K562 (cell line): ENCODE data around the gene SLC5A3. TPM values are rescaled to one million over a fixed set of nuclear protein-coding genes. Genes with fewer than 3 reads are reported as not detected.
A peak's percentile ranks its signal among the peaks of the same experiment; 100 is the strongest.

Source experiments
- ARID4B ChIP-seq: sonication (generic); formaldehyde crosslinking; IDR thresholded peaks from 2 replicates; pipeline ENCODE4 v1.8.0; 2022; ENCODE audit warnings: mild to moderate bottlenecking, missing genetic modification reagents
- BRF1 ChIP-seq: IDR thresholded peaks from 3 replicates; pipeline ENCODE4 v1.6.1; 2011; ENCODE audit warnings: borderline replicate concordance, mild to moderate bottlenecking; ENCODE audit not compliant: insufficient read length; ENCODE audit errors: extremely low read depth
- ETS1 ChIP-seq: conservative IDR thresholded peaks from 2 replicates; pipeline ENCODE4 v1.6.1; 2011; ENCODE audit warnings: low read depth, mild to moderate bottlenecking, low read length; ENCODE audit not compliant: control insufficient read depth
- HMBOX1 ChIP-seq: sonication (generic); IDR thresholded peaks from 2 replicates; pipeline ENCODE4 v1.6.1; 2016
- HMGN3 ChIP-seq: IDR thresholded peaks from 2 replicates; pipeline ENCODE4 v1.6.1; 2011; ENCODE audit warnings: borderline replicate concordance, low read depth, mild to moderate bottlenecking, mixed read lengths, low read length; ENCODE audit not compliant: insufficient read length; ENCODE audit errors: extremely low read depth
- RBM14 ChIP-seq: fragments of 200-400 bp; formaldehyde crosslinking; IDR thresholded peaks from 2 replicates; pipeline ENCODE4 v1.6.1; 2018; ENCODE audit warnings: low read depth, mild to moderate bottlenecking, low read length, moderate library complexity, borderline replicate concordance; ENCODE audit not compliant: insufficient read depth
- SREBF1 ChIP-seq: fragments of 150-350 bp; IDR thresholded peaks from 2 replicates; pipeline ENCODE4 v1.6.1; 2014; ENCODE audit warnings: antibody characterized with exemption, low read depth, low read length, borderline replicate concordance
- TCF7 ChIP-seq: sonication (generic); IDR thresholded peaks from 2 replicates; pipeline ENCODE4 v1.6.1; 2016; ENCODE audit warnings: antibody characterized with exemption, borderline replicate concordance
- XRCC3 ChIP-seq: fragments of 450-650 bp; IDR thresholded peaks from 2 replicates; pipeline ENCODE4 v1.6.1; 2017; ENCODE audit warnings: mild to moderate bottlenecking, moderate library complexity
- ZNF174 ChIP-seq: fragments of 250-450 bp; sonication (Bioruptor Pico); IDR thresholded peaks from 2 replicates; pipeline ENCODE4 v1.4.0; 2020; ENCODE audit warnings: mild to moderate bottlenecking
- ZNF41 ChIP-seq: fragments of 250-450 bp; sonication (Bioruptor Pico); conservative IDR thresholded peaks from 2 replicates; pipeline ENCODE4 v1.4.0; 2020; ENCODE audit warnings: mild to moderate bottlenecking
- ZNF583 ChIP-seq: fragments of 250-450 bp; sonication (Bioruptor Pico); IDR thresholded peaks from 2 replicates; pipeline ENCODE4 v1.4.0; 2020
- ZNF586 ChIP-seq: fragments of 450-650 bp; formaldehyde crosslinking; conservative IDR thresholded peaks from 2 replicates; pipeline ENCODE4 v1.4.0; 2020; ENCODE audit warnings: mild to moderate bottlenecking, moderate library complexity
- ZNF785 ChIP-seq: fragments of 250-450 bp; sonication (Bioruptor Pico); IDR thresholded peaks from 2 replicates; pipeline ENCODE4 v1.4.0; 2020; ENCODE audit warnings: mild to moderate bottlenecking
- ZSCAN29 ChIP-seq: fragments of 450-650 bp; IDR thresholded peaks from 2 replicates; pipeline ENCODE4 v1.6.1; 2017
- polyA plus RNA-seq, 8 experiments: library from polyadenylated mRNA; depleted of rRNA in 4 of 8; stranded (reverse) in 5 of 8; unstranded in 3 of 8; fragments of >200 nt; fragmentation: Nextera tagmentation in 2 of 8; fragmentation: Illumina TruSeq in 1 of 8; extraction: Ambion mirVana in 2 of 8; extraction: Trizol in 1 of 8; gene quantifications; 2 replicates each; pipeline versions ENCODE4 v1.2.1 to v1.2.3, GENCODE V29; 2011 to 2014; ENCODE audit warnings: inconsistent platforms in 1 of 8, missing spikeins in 1 of 8
- total RNA-seq, 7 experiments: library from RNA; depleted of rRNA in 6 of 7; stranded (reverse); fragments of >200 nt in 6 of 7; fragmentation: Illumina TruSeq in 2 of 7; extraction: Trizol in 2 of 7; gene quantifications; 2 replicates each; pipeline versions ENCODE4 v1.2.1 to v1.2.3, GENCODE V29; 2011 to 2021; ENCODE audit warnings: low replicate concordance in 1 of 7

SLC5A3 gene
- total and polyA plus RNA-seq, 9 of the 15 experiments (the other 6 are each of a cell fraction or from before 2014, with no cell fraction given), result 2.9 to 20.6 (median 9.0) TPM

DNA sequence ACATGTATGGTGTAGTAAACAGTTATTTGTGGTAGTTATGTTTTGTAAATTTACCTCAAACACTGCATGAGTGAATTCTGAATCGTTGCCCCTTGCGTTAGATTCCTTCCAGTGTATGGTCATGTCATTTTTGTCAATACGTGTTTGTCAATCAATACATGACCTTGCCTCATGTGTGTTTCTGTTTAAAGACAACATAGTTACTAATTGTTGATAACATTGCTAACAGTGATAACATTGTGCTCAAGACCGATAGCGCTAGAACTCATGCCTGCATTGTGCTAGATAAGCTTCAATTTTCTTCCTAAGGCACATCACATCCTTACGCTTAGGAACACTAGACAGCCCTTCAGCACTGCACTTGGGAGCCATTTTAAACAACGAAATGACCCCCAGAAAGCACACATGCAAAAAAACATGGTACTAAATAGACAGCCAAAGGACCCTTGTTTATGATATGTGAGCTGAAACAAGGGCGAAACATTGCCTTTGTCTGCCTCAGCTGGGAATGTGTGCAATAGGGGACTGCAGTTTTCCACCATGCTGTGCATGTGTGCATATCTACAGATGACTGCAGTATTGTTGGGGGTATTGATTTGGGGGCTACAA is 37.3 kb downstream of the SLC5A3 start (continued):
- TF ChIP-seq ETS1, result no peak
- TF ChIP-seq RBM14, result no peak
- TF ChIP-seq ZSCAN29, result no peak
- no peak for TF ChIP-seq ZNF41 (CRISPR knock-in tag)
- TF ChIP-seq ZNF583 (CRISPR knock-in tag), result no peak
- TF ChIP-seq TCF7, result no peak
- TF ChIP-seq HMBOX1, result peak; percentile 71; the same call in 1 of the 2 replicates
- peak; percentile 68 for TF ChIP-seq HMGN3
- no peak for TF ChIP-seq XRCC3
- no peak for TF ChIP-seq BRF1
- no peak for TF ChIP-seq ZNF174
- TF ChIP-seq SREBF1, result no peak
- no peak for TF ChIP-seq ZNF785
- TF ChIP-seq ZNF586 (CRISPR knock-in tag), result no peak
- no peak for TF ChIP-seq ARID4B (CRISPR knock-in tag)
